ENCODE data around the gene NDFIP1.

Gene NDFIP1

DNA sequence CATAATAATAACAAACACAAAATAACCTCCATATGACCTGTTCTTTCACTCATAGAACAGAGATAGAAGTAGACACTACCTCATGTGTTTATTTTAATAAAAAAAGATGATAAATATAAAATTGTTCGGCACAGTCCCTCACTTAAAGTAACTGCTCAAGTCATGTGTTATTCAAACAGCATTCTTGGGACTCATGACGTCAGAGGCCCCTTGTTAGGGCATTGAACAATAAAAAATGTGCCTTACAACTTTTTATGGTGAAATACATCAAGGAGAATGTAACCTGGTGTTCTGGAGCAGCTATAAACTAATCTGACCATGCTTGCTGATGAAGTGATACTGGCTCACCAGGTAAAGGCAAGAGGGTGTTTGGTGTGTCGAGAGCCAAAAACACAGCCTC lies 12.2 kb upstream of the NDFIP1 start:
- ChIA-PET POLR2A (no interaction called here), CTCF (interaction anchor here (2.1 kb wide), 1 partner anchor 82 kb away, joined by 5 read pairs; no protein-coding TSS in a partner anchor)

DNA sequence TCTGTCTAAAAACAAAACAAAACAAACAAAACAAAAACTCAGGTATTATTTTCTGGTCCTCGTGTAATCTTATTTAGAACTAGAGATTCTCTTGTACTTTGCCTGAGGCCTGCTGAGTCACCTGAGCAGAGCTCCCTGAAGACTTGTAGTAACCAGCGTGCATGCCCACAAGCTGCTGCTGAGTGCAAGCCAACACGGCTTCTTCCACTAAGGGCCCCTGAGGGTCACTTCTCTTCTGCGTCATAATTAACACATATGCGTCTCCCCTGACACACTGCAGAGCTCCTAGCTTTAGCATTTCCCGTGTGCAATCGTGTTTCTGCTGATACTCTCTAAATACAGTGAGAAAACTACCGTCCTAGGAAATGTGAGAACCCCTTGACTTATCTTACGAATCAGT lies 10.9 kb upstream of the NDFIP1 start:
- POLR2A ChIA-PET: no interaction called here
- DNase-seq (ENCODE audit: extremely low spot score): no peak
- TF ChIP-seq, protein P1, sequence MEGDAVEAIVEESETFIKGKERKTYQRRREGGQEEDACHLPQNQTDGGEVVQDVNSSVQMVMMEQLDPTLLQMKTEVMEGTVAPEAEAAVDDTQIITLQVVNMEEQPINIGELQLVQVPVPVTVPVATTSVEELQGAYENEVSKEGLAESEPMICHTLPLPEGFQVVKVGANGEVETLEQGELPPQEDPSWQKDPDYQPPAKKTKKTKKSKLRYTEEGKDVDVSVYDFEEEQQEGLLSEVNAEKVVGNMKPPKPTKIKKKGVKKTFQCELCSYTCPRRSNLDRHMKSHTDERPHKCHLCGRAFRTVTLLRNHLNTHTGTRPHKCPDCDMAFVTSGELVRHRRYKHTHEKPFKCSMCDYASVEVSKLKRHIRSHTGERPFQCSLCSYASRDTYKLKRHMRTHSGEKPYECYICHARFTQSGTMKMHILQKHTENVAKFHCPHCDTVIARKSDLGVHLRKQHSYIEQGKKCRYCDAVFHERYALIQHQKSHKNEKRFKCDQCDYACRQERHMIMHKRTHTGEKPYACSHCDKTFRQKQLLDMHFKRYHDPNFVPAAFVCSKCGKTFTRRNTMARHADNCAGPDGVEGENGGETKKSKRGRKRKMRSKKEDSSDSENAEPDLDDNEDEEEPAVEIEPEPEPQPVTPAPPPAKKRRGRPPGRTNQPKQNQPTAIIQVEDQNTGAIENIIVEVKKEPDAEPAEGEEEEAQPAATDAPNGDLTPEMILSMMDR (IDR thresholded peaks at IDR 0.05; ENCODE audit: control extremely low read depth, extremely low read depth, low read depth, missing control alignments): no peak
- CTCF ChIA-PET: no interaction called here

More for the DNA sequence above, 12.2 kb upstream of the NDFIP1 start:
- TF ChIP-seq, protein P1 (IDR thresholded peaks at IDR 0.05; ENCODE audit: control extremely low read depth, extremely low read depth, low read depth, missing control alignments): no peak
- no peak for DNase-seq (ENCODE audit: extremely low spot score)

DNA sequence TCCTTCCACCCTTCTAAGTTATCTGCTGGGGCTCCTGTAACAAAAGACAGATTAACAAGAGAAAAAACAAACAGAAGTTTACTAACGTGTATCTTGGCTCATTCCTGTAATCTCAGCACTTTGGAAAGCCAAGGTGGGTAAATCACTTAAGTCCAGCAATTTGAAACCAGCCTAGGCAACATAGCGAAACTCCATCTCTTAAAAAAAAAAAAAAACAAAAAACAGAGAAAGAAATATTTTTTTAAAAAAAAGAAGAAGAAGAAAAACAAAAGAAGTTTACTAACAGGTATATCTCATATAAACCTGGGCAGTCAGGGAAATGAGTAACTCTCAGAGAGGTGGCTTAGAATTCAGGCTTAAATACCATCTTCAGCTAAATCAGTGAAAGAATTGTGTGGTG lies 10.3 kb upstream of the NDFIP1 start:
- TF ChIP-seq, protein P1 (IDR thresholded peaks at IDR 0.05; ENCODE audit: control extremely low read depth, extremely low read depth, low read depth, missing control alignments): no peak
- no peak for DNase-seq (ENCODE audit: extremely low spot score)
- CTCF ChIA-PET: no interaction called here
- POLR2A ChIA-PET: no interaction called here

DNA sequence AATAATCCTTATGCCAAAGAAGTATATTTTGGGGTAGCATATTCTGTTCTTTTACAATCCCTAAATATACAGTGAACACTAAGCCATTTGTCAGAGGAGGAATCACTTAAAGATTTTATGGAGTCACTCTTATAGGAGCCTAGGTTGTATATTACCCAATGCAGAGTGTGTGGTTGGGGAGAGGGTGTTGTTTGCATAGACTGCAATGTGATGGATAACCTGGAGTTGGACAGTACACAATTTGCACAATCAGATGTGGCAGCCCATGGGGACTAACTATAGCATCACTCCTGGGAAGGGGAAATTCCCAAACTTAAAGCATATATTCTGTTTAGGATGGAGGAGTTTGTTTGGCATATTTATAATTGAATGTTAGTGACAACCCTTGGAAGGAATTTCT lies 9.6 kb upstream of the NDFIP1 start:
- TF ChIP-seq, protein P1 (IDR thresholded peaks at IDR 0.05; ENCODE audit: control extremely low read depth, extremely low read depth, low read depth, missing control alignments): no peak
- CTCF ChIA-PET: no interaction called here
- DNase-seq (ENCODE audit: extremely low spot score): no peak
- POLR2A ChIA-PET: no interaction called here

DNA sequence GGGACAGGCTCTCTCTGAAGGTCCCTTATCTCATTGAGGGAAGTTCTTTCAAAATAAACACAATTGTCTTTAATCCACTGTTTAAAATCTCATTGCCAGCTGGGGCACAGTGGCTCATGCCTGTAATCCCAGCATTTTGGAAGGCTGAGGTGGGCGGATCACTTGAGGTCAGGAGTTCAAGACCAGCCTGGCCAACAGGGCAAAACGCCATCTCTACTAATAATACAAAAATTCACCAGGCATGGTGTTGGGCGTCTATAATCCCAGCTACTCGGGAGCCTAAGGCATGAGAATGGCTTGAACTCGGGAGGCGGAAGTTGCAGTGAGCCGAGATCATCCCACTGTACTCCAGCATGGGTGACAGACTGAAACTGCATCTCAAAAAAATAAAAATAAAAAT lies 8.3 kb upstream of the NDFIP1 start:
- TF ChIP-seq, protein P1 (IDR thresholded peaks at IDR 0.05; ENCODE audit: control extremely low read depth, extremely low read depth, low read depth, missing control alignments): no peak
- POLR2A ChIA-PET: no interaction called here
- CTCF ChIA-PET: no interaction called here
- no peak for DNase-seq (ENCODE audit: extremely low spot score)

DNA sequence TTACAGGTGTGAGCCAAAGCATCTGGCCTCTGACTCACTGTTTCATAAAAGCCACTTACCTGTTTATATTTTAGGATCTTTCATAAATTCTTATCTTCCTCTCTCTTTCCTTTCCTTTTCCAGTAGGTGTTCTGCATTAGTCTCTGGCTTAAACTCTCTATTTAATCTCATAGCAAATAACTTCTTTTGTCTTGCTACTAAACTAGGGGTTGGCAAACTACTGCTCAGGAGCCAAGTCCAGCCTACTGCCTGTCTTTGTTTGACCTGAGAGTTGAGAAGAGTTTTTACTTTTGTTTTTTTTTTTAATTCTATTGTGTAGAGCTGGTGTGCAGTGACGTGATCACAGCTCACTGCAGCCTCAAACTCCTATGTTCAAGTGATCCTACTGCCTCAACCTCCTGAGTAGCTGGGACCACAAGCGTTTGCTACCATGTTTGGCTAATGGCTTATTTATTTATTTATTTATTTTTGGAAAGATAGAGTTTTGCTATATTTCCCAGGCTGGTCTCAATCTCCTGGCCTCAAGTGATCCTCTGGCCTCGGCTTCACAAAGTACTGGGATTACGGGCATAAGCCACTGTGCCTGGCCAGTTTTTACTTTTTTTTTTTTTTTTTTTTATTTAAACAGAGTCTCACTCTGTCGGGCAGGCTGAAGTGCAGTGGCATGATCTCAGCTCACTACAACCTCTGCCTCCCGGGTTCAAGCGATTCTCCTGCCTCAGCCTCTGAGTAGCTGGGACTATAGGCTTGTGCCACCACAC lies 5.4 kb upstream of the NDFIP1 start:
- TF ChIP-seq, protein P1 (IDR thresholded peaks at IDR 0.05; ENCODE audit: control extremely low read depth, extremely low read depth, low read depth, missing control alignments): no peak
- DNase-seq (ENCODE audit: extremely low spot score): no peak
- POLR2A ChIA-PET: no interaction called here
- CTCF ChIA-PET: no interaction called here

Data from GM10248 (cell line).